ENCODE measurements around the gene CAPN5.

The CAPN5 gene

GRCh38 chr11:77074205-77074604, 7.4 kb downstream of the CAPN5 start:
- H3K4me3 ChIP-seq (ENCODE audit: low read depth, low read length): no peak overlapping the region
- DNase-seq (ENCODE audit: low read depth, low spot score): no peak
- in situ Hi-C loops (cut with HindIII; ENCODE audit: low sequenced_read_pairs): no loop called here
- no peak for TF ChIP-seq CTCF (IDR thresholded peaks at IDR 0.05; ENCODE audit: low read depth, low read length)

GRCh38 chr11:77074626-77075221, 8.0 kb downstream of the CAPN5 start:
- no peak overlapping the region for H3K4me3 ChIP-seq (ENCODE audit: low read depth, low read length)
- in situ Hi-C loops (cut with HindIII; ENCODE audit: low sequenced_read_pairs): no loop called here
- DNase-seq (ENCODE audit: low read depth, low spot score): no peak
- no peak for TF ChIP-seq CTCF (IDR thresholded peaks at IDR 0.05; ENCODE audit: low read depth, low read length)

- TF ChIP-seq CTCF (IDR thresholded peaks at IDR 0.05; ENCODE audit: low read depth, low read length): no peak
- in situ Hi-C loops (cut with HindIII; ENCODE audit: low sequenced_read_pairs): no loop called here
- no peak overlapping the region for H3K4me3 ChIP-seq (ENCODE audit: low read depth, low read length)
- no peak for DNase-seq (ENCODE audit: low read depth, low spot score)
Measured at GRCh38 chr11:77075425-77075905, 8.7 kb downstream of the CAPN5 start.

GRCh38 chr11:77079666-77080065, 12.9 kb downstream of the CAPN5 start:
- no peak overlapping the region for H3K4me3 ChIP-seq (ENCODE audit: low read depth, low read length)
- DNase-seq (ENCODE audit: low read depth, low spot score): no peak
- no peak for TF ChIP-seq CTCF (IDR thresholded peaks at IDR 0.05; ENCODE audit: low read depth, low read length)
- in situ Hi-C loops (cut with HindIII; ENCODE audit: low sequenced_read_pairs): no loop called here

- TF ChIP-seq CTCF (IDR thresholded peaks at IDR 0.05; ENCODE audit: low read depth, low read length): no peak
- H3K4me3 ChIP-seq (ENCODE audit: low read depth, low read length): no peak overlapping the region
- in situ Hi-C loops (cut with HindIII; ENCODE audit: low sequenced_read_pairs): no loop called here
- DNase-seq (ENCODE audit: low read depth, low spot score): no peak
Measured at GRCh38 chr11:77080643-77081210, 14.0 kb downstream of the CAPN5 start.

GRCh38 chr11:77081381-77081851, 14.6 kb downstream of the CAPN5 start:
- TF ChIP-seq CTCF (IDR thresholded peaks at IDR 0.05; ENCODE audit: low read depth, low read length): no peak
- no peak for DNase-seq (ENCODE audit: low read depth, low spot score)
- in situ Hi-C loops (cut with HindIII; ENCODE audit: low sequenced_read_pairs): no loop called here
- no peak overlapping the region for H3K4me3 ChIP-seq (ENCODE audit: low read depth, low read length)

Data from astrocyte of the spinal cord (primary cell).